ENCODE measurements around the gene ADH1B. TPM values are rescaled to one million over a fixed set of nuclear protein-coding genes. Genes with fewer than 3 reads are reported as not detected.

ADH1B gene
- total and polyA plus RNA-seq, 8 donors: 52.0 to 490 (median 187) TPM

GRCh38 chr4:99275885-99276284, 45.3 kb downstream of the ADH1B start:
- no peaks in the 10 kb centered on the region for H3K27me3 ChIP-seq
- no peak for DNase-seq
- H3K36me3 ChIP-seq: no peaks in the 10 kb centered on the region
- no peaks in the 10 kb centered on the region for H3K9me3 ChIP-seq
- no peak for TF ChIP-seq EP300 (IDR thresholded peaks at IDR 0.05)
- no peak for TF ChIP-seq POLR2AphosphoS5 (IDR thresholded peaks at IDR 0.05)
- TF ChIP-seq POLR2A (IDR thresholded peaks at IDR 0.05): no peak
- no peak for TF ChIP-seq CTCF (IDR thresholded peaks at IDR 0.05)
- H3K4me3 ChIP-seq: no peak overlapping the region
- intact Hi-C loops (cut with DNase I; ENCODE audit: low total_unique reads): no loop called here
- no peaks in the 10 kb centered on the region for H3K4me1 ChIP-seq
- 86 to 95% (median 92%) methylated on average over 3 of the region's 3 CpGs for WGBS, 5 donors
- H3K27ac ChIP-seq: no peak overlapping the region

GRCh38 chr4:99275050-99275449, 46.2 kb downstream of the ADH1B start:
- TF ChIP-seq POLR2A (IDR thresholded peaks at IDR 0.05) (no peak), CTCF (IDR thresholded peaks at IDR 0.05) (no peak), EP300 (IDR thresholded peaks at IDR 0.05) (no peak), POLR2AphosphoS5 (IDR thresholded peaks at IDR 0.05) (no peak)

GRCh38 chr4:99273704-99274103, 47.5 kb downstream of the ADH1B start:
- Histone ChIP-seq H3K9me3 (peaks cover 0 to 5% (median 0%) of the 10 kb centered on the region in 4 donors), H3K27ac (no peak overlapping the region), H3K27me3 (no peaks in the 10 kb centered on the region), H3K4me1 (no peaks in the 10 kb centered on the region), H3K36me3 (no peaks in the 10 kb centered on the region), H3K4me3 (no peak overlapping the region)
- intact Hi-C loops (cut with DNase I; ENCODE audit: low total_unique reads): no loop called here
- no peak for DNase-seq
- WGBS, 5 donors: 68 to 88% (median 85%) methylated on average over 2 of the region's 2 CpGs
- TF ChIP-seq EP300 (IDR thresholded peaks at IDR 0.05) (no peak), POLR2A (IDR thresholded peaks at IDR 0.05) (no peak), POLR2AphosphoS5 (IDR thresholded peaks at IDR 0.05) (no peak), CTCF (IDR thresholded peaks at IDR 0.05) (no peak)

More at GRCh38 chr4:99275050-99275449, 46.2 kb downstream of the ADH1B start:
- intact Hi-C loops (cut with DNase I; ENCODE audit: low total_unique reads): no loop called here
- H3K4me3 ChIP-seq: no peak overlapping the region
- no peaks in the 10 kb centered on the region for H3K4me1 ChIP-seq
- no peak for DNase-seq
- H3K27me3 ChIP-seq: no peaks in the 10 kb centered on the region
- no peak overlapping the region for H3K27ac ChIP-seq
- H3K9me3 ChIP-seq: peaks cover 0 to 4% (median 0%) of the 10 kb centered on the region in 4 donors
- WGBS, 5 donors: 93 to 96% (median 95%) methylated on average over 5 of the region's 5 CpGs
- no peaks in the 10 kb centered on the region for H3K36me3 ChIP-seq

- intact Hi-C loops (cut with DNase I; ENCODE audit: low total_unique reads): no loop called here
- H3K27me3 ChIP-seq: no peaks in the 10 kb centered on the region
- no peaks in the 10 kb centered on the region for H3K9me3 ChIP-seq
- no peak overlapping the region for H3K4me3 ChIP-seq
- TF ChIP-seq CTCF (IDR thresholded peaks at IDR 0.05) (no peak), EP300 (IDR thresholded peaks at IDR 0.05) (no peak), POLR2AphosphoS5 (IDR thresholded peaks at IDR 0.05) (no peak), POLR2A (IDR thresholded peaks at IDR 0.05) (no peak)
- H3K36me3 ChIP-seq: no peaks in the 10 kb centered on the region
- H3K4me1 ChIP-seq: no peaks in the 10 kb centered on the region
- no peak overlapping the region for H3K27ac ChIP-seq
- no peak for DNase-seq
These were observed 56.3 kb downstream of the ADH1B start for GRCh38 chr4:99264927-99265326.

Other genes starting within 250 kb of the ADH1B start
- gene ADH5, start 232.6 kb downstream of the ADH1B start, total RNA-seq: 100 to 1,000 TPM in 2 of 5 donors, 10 to 100 TPM in 3; 63.0 to 162 (median 94.2) TPM
- gene ADH5, start 232.6 kb downstream of the ADH1B start, polyA plus RNA-seq: 100 to 1,000 TPM; 128 to 148 (median 145) TPM
- 1 to 10 TPM in 1 of 5 donors, not detected in 4; 1.8 TPM for gene ADH4, start 177.1 kb downstream of the ADH1B start, total RNA-seq
- gene ADH4, start 177.1 kb downstream of the ADH1B start, polyA plus RNA-seq: under 1 TPM in 2 of 3 donors, not detected in 1; 0.25 to 0.50 TPM
- 1 to 10 TPM in 1 of 5 donors, under 1 TPM in 1, not detected in 3; 0.92 to 1.7 TPM for gene ADH6, start 102.2 kb downstream of the ADH1B start, total RNA-seq
- under 1 TPM in 1 of 3 donors, not detected in 2; 0.05 TPM for gene ADH6, start 102.2 kb downstream of the ADH1B start, polyA plus RNA-seq
- not detected for gene ADH1A, start 30.4 kb downstream of the ADH1B start, total RNA-seq
- not detected for gene ADH1A, start 30.4 kb downstream of the ADH1B start, polyA plus RNA-seq
- gene ADH1C, start 31.3 kb upstream of the ADH1B start, total RNA-seq: 100 to 1,000 TPM in 2 of 5 donors, 10 to 100 TPM in 2, not detected in 1; 58.5 to 427 (median 233) TPM
- 100 to 1,000 TPM in 1 of 3 donors, 10 to 100 TPM in 2; 29.9 to 150 (median 61.3) TPM for gene ADH1C, start 31.3 kb upstream of the ADH1B start, polyA plus RNA-seq
- 10 to 100 TPM in 1 of 5 donors, 1 to 10 TPM in 3, not detected in 1; 1.3 to 20.6 (median 4.4) TPM for gene ADH7, start 113.9 kb upstream of the ADH1B start, total RNA-seq
- 10 to 100 TPM in 2 of 3 donors, 1 to 10 TPM in 1; 1.2 to 84.2 (median 62.2) TPM for gene ADH7, start 113.9 kb upstream of the ADH1B start, polyA plus RNA-seq
- gene C4orf17, start 189.6 kb upstream of the ADH1B start, total RNA-seq: not detected
- not detected for gene C4orf17, start 189.6 kb upstream of the ADH1B start, polyA plus RNA-seq
- gene TRMT10A, start 242.6 kb upstream of the ADH1B start, total RNA-seq: 10 to 100 TPM in 1 of 5 donors, 1 to 10 TPM in 3, not detected in 1; 1.3 to 60.7 (median 5.4) TPM
- 1 to 10 TPM; 3.9 to 5.2 (median 4.2) TPM for gene TRMT10A, start 242.6 kb upstream of the ADH1B start, polyA plus RNA-seq

All from stomach (tissue), 9 donors.